ENCODE data around the gene PRR35.

GRCh38 chr16:585351-585750, 25.2 kb downstream of the PRR35 start:
- TF ChIP-seq, protein P1, sequence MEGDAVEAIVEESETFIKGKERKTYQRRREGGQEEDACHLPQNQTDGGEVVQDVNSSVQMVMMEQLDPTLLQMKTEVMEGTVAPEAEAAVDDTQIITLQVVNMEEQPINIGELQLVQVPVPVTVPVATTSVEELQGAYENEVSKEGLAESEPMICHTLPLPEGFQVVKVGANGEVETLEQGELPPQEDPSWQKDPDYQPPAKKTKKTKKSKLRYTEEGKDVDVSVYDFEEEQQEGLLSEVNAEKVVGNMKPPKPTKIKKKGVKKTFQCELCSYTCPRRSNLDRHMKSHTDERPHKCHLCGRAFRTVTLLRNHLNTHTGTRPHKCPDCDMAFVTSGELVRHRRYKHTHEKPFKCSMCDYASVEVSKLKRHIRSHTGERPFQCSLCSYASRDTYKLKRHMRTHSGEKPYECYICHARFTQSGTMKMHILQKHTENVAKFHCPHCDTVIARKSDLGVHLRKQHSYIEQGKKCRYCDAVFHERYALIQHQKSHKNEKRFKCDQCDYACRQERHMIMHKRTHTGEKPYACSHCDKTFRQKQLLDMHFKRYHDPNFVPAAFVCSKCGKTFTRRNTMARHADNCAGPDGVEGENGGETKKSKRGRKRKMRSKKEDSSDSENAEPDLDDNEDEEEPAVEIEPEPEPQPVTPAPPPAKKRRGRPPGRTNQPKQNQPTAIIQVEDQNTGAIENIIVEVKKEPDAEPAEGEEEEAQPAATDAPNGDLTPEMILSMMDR (conservative IDR thresholded peaks at IDR 0.05; ENCODE audit: low read depth, low read length) = no peak; the same call in 1 of the 2 replicates
- no peak for TF ChIP-seq EZH2 (IDR thresholded peaks at IDR 0.05; ENCODE audit: low read length, unreplicated experiment)
